Gastroesophageal sphincter (tissue), 4 donors: ENCODE data around the gene EWSR1. TPM values are rescaled to one million over a fixed set of nuclear protein-coding genes. Genes with fewer than 3 reads are reported as not detected.

Source experiments
- ATAC-seq: fragments of 150-250 bp; one replicate; pipeline ENCODE4 v1.9.1; 2016; ENCODE audit warnings: mild to moderate bottlenecking, moderate library complexity
- H3K27ac ChIP-seq, 4 donors: fragments of 200-600 bp; sonication (generic) in 3 of 4; 1 replicate in 3 of 4; 2 replicates in 1 of 4; pipeline ENCODE4 v1.5.1; 2016 to 2019
- H3K27me3 ChIP-seq: fragments of 200-600 bp; sonication (generic); one replicate; pipeline ENCODE4 v1.5.1; 2019
- H3K36me3 ChIP-seq, 2 donors: fragments of 200-600 bp; sonication (generic); one replicate each; pipeline ENCODE4 v1.5.1; 2019; ENCODE audit warnings: control low read depth in 1 of 2
- H3K4me1 ChIP-seq, 3 donors: fragments of 200-600 bp; sonication (generic); 1 replicate in 2 of 3; 2 replicates in 1 of 3; pipeline ENCODE4 v1.5.1; 2016 to 2019; ENCODE audit warnings: control low read depth in 2 of 3
- H3K4me3 ChIP-seq, 2 donors: fragments of 200-600 bp; sonication (generic); one replicate each; pipeline ENCODE4 v1.5.1; 2019; ENCODE audit warnings: mild to moderate bottlenecking in 1 of 2, moderate library complexity in 1 of 2
- H3K9me3 ChIP-seq, 3 donors: fragments of 200-600 bp; sonication (generic); one replicate each; pipeline ENCODE4 v1.5.1; 2017 to 2019; ENCODE audit warnings: control low read depth in 2 of 3
- CTCF ChIP-seq, 4 experiments: fragments of 200-600 bp in 2 of 4; fragments of 450-650 bp in 2 of 4; sonication (generic) in 1 of 4; IDR thresholded peaks; one replicate each; pipeline ENCODE4 v1.5.1; 2017 to 2019; ENCODE audit warnings: antibody characterized with exemption in 4 of 4, mild to moderate bottlenecking in 2 of 4, moderate library complexity in 2 of 4
- EP300 ChIP-seq: sonication (generic); formaldehyde crosslinking; IDR thresholded peaks from one replicate; pipeline ENCODE4 v1.6.1; 2017; ENCODE audit warnings: antibody characterized with exemption, mild to moderate bottlenecking
- POLR2A ChIP-seq, 2 donors: fragments of 450-650 bp; IDR thresholded peaks; one replicate each; pipeline ENCODE4 v1.6.1; 2017; ENCODE audit warnings: antibody characterized with exemption in 2 of 2, mild to moderate bottlenecking in 2 of 2, moderate library complexity in 1 of 2
- POLR2AphosphoS5 ChIP-seq: sonication (generic); formaldehyde crosslinking; IDR thresholded peaks from one replicate; pipeline ENCODE4 v1.6.1; 2017; ENCODE audit warnings: antibody characterized with exemption
- WGBS, 2 donors: methylation state at CpG; one replicate each; pipeline ENCODE4 v1.1.5; 2018; ENCODE audit warnings: low coverage in 1 of 2; 5-methylcytosine and 5-hydroxymethylcytosine counted together
- total RNA-seq, 4 donors: library from RNA; depleted of rRNA; stranded (reverse); fragments of >200 nt; gene quantifications; one replicate each; pipeline ENCODE4 v1.1.0, GENCODE V29; 2016

The EWSR1 gene
- total RNA-seq, 4 donors from 2014 or later: 169 to 209 (median 204) TPM

- ATAC-seq: no peak
- H3K4me3 ChIP-seq: no peak overlapping the region
- no peak for TF ChIP-seq EP300
- peak; percentile 5 for TF ChIP-seq POLR2AphosphoS5
- no peak for TF ChIP-seq CTCF (IDR thresholded peaks at IDR 0.05)
- no peak for TF ChIP-seq POLR2A (IDR thresholded peaks at IDR 0.05)
- H3K9me3 ChIP-seq: no peaks in the 10 kb centered on the region
- peaks cover 0 to 29% (median 10%) of the 10 kb centered on the region in 3 donors for H3K4me1 ChIP-seq
- H3K36me3 ChIP-seq: peaks cover 4 to 59% of the 10 kb centered on the region in 2 donors
- WGBS, 2 donors: 61 to 70% methylated on average over 6 to 9 of the region's 10 CpGs
- H3K27ac ChIP-seq: peak overlapping the region in 1 of 4 donors; percentile 24
- H3K27me3 ChIP-seq: no peaks in the 10 kb centered on the region
Observed at GRCh38 chr22:29300807-29301601, 32.9 kb downstream of the EWSR1 start.

- Histone ChIP-seq H3K9me3 (no peaks in the 10 kb centered on the region), H3K4me3 (no peak overlapping the region), H3K27ac (peak overlapping the region in 2 of 4 donors; percentile 42 to 49), H3K27me3 (no peaks in the 10 kb centered on the region), H3K4me1 (peaks cover 0 to 35% (median 10%) of the 10 kb centered on the region in 3 donors), H3K36me3 (peaks cover 0 to 50% of the 10 kb centered on the region in 2 donors)
- WGBS, 2 donors: 79 to 91% methylated on average over 7 to 12 of the region's 17 CpGs
- TF ChIP-seq EP300 (no peak), POLR2AphosphoS5 (no peak), CTCF (IDR thresholded peaks at IDR 0.05) (no peak), POLR2A (IDR thresholded peaks at IDR 0.05) (no peak)
- ATAC-seq: no peak
Observed at GRCh38 chr22:29301716-29302401, 33.8 kb downstream of the EWSR1 start.

- Histone ChIP-seq H3K4me3 (no peak overlapping the region), H3K4me1 (peaks cover 0 to 37% (median 10%) of the 10 kb centered on the region in 3 donors), H3K36me3 (peaks cover 0 to 46% of the 10 kb centered on the region in 2 donors), H3K27ac (peak overlapping the region in 3 of 4 donors; percentile 3 to 49 (median 42)), H3K27me3 (no peaks in the 10 kb centered on the region), H3K9me3 (no peaks in the 10 kb centered on the region)
- WGBS, 2 donors: 60 to 71% methylated on average over 1 of the region's 2 CpGs
- no peak for ATAC-seq
- no peak for TF ChIP-seq CTCF (IDR thresholded peaks at IDR 0.05)
- no peak for TF ChIP-seq EP300
- TF ChIP-seq POLR2A (IDR thresholded peaks at IDR 0.05): no peak
- no peak for TF ChIP-seq POLR2AphosphoS5
Observed at GRCh38 chr22:29302402-29302680, 34.3 kb downstream of the EWSR1 start.

GRCh38 chr22:29302681-29303465 is 34.8 kb downstream of the EWSR1 start:
- Histone ChIP-seq H3K4me3 (no peak overlapping the region), H3K9me3 (no peaks in the 10 kb centered on the region), H3K4me1 (peaks cover 0 to 42% (median 15%) of the 10 kb centered on the region in 3 donors), H3K27me3 (no peaks in the 10 kb centered on the region), H3K27ac (peak overlapping the region in 3 of 4 donors; percentile 39 to 49 (median 42)), H3K36me3 (peaks cover 0 to 40% of the 10 kb centered on the region in 2 donors)
- no peak for ATAC-seq
- WGBS, 2 donors: 44% methylated on average over 3 of the region's 13 CpGs; no CpG with 5 or more reads in 1 of the 2 donors
- no peak for TF ChIP-seq CTCF (IDR thresholded peaks at IDR 0.05)
- TF ChIP-seq POLR2AphosphoS5: no peak
- no peak for TF ChIP-seq POLR2A (IDR thresholded peaks at IDR 0.05)
- TF ChIP-seq EP300: no peak
